GDM1 (cell line): ENCODE data around the gene DDX5.
"Not testable (repeated sequence)": the region's sequence is repeated elsewhere in the genome, so short reads cannot be mapped to it uniquely, and the experiment has no call there.

Experiments
- DNase-seq: peaks from one replicate; lab custom pipeline; 2025; lab: John Stamatoyannopoulos, UW

DDX5 gene

DNA sequence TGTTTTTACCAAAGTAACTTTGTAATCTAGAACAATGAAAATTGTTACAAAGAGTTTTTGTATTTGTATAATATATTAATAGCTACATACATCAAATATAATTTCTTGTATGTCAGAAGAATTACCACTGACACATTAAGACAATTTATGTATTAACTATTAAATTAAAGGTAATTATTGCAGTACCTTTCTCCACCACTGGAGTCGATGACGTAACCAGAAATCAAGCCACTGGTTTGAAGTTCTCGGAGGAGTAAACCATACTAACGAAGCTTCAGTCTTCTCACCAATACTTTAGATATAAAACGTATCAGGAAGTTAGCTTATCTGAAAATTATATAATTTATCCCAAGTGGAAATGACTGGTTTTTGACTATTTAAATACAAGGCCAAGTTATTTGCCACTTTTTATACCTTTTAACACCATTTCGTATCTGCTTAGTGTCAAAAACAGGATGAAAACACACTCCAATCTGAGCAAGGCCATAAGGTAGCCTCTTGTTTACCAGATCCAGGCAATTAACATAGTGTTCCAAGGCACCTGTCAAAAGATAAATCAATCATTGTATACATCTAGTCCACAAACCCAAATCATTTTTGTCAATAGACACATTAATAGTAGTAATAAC lies 13.5 kb downstream of the DDX5 start:
- DNase-seq, result no peak

DNA sequence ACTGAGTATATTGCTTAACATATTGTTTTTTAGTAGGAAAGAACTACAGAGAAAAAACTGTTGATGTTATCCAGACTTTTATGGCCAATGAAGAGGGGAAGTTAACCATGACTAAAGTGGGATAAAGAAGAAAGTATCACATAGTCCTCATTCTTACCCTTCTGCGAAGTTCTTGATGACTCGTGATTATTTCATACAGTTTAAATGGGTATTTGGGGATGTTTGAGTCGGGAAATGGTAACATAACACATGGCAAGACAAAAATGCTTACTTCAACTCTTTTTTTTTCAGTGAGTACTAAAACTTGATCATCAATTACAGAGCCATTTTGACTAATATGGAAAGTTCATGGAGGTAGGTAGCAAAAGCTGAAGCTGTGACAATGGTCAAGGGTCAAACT lies 14.1 kb downstream of the DDX5 start:
- DNase-seq, result no peak

GRCh38 chr17:64491034-64491860 lies 14.8 kb downstream of the DDX5 start:
- DNase-seq, result peak; percentile 30

DNA sequence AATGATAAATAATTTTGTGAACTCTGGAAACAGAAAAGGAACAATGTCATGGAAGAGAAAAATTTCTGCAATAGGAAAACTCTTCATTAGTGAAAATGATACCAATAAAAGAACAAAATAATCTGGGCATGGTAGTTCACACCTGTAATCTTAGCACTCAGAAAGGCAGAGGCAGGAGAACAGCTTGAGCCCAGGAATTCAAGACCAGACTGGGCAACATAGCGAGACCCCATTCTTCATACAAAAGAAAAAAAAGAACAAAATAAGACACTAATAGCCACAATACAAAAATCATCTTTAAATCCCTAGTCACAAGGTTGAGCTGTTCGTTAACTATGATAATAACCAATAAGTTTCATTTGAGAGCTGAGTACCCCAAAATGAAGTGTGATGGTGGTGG lies 17.8 kb downstream of the DDX5 start:
- DNase-seq, result no peak

DNA sequence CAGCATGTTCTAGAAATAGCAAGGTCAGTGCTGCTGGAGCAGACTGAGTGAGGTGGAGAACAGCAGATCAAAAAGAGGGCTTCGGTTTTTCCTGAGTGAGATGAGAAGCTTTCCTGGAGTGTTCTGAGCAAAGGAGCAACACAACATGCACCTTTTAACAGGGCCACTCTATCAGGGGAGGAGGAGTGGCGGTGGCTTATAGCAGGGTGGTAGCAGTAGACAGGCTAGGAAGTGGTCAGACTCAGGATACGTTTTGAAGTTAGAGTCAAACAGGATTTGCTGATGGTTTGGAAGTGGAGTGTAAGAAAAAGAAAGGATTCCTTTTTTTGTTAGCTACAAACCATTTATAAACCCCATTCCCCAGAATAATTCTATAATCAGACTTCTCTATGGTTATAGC lies 21.7 kb downstream of the DDX5 start:
- no peak for DNase-seq

DNA sequence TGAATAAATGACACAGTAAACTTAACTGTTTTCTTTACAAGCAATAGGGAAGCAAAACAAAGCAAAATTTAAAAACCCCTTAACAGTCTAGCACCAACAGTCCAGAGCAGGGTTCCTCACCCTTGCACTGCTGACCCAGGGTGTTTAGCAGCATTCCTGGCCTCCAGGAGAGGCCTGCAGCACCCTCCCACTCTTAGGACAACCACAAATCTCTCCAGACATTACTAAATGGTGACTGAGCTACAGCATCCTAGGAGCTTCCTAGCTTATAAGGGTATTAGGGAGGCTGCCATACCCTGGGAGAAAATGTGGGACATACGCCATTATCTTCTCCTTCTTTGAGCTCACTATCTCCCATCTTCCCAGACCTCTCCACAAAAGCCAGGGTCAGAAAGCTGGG lies 25.1 kb downstream of the DDX5 start:
- no peak for DNase-seq

DNA sequence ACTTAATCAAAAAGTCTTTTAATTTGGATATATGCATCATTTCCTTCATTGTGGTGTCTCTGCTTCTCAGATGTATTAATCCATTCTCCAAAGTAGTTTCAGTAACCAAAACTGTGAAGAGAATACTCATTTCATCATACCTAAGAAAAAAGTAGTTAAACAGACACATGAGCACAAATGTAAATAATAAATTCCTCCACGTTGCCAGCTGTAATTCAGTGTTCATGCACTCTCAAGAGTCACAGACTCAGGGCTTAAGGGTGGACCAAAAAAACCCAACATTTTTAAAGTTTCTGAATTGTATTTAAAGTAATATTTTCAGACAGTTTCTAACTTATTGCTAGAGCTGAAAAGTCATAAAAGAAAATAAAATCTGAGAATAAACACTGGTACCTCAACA lies 28.2 kb downstream of the DDX5 start:
- no peak for DNase-seq

DNA sequence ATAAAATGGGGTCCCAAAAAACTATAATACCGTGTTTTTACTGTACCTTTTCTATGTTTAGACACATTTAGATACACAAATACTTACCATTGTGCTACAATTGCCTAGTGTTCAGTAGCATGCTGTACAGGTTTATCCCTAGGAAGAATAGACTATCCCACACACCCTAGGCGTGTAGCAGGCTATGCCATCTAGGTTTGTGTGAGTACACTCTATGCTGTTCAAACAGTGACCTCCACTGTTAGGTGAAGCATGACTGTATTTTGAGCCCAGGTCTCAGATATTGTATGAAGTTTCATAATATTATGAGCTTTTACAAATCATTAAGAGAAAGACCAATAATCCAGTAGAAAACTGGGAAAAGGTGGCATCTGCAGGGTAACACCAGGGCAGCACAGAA lies 33.5 kb downstream of the DDX5 start:
- DNase-seq, result no peak

- no peak for DNase-seq
Observed at GRCh38 chr17:64471440-64471839, 34.6 kb downstream of the DDX5 start.

- no peak for DNase-seq
Observed at GRCh38 chr17:64470625-64471024, 35.5 kb downstream of the DDX5 start.

DNA sequence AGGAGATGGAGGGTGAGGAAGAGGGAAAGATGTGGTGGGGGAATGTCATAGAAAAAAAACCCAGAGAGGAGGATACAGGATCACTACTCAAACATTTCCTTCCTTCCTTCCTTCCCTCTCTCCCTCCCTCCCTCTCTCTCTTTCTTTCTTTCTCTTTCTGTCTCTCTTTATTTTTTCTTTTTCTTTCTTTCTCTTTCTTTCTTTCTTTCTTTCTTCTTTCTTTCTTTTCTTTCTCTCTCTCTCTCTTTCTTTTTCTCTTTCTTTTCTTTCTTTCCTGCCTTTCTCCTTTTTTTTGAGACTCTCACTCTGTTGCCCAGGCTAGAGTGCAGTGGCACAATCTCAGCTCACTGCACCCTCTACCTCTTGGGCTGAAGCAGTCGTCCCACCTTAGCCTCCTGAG lies 39.3 kb downstream of the DDX5 start:
- DNase-seq, result not testable (repeated sequence)

- DNase-seq, result no peak
Observed at GRCh38 chr17:64466019-64466735, 39.9 kb downstream of the DDX5 start.

- DNase-seq, result no peak
Observed at GRCh38 chr17:64461788-64462187, 44.3 kb downstream of the DDX5 start.

GRCh38 chr17:64460955-64461354 lies 45.1 kb downstream of the DDX5 start:
- DNase-seq, result no peak

GRCh38 chr17:64459818-64460217 lies 46.3 kb downstream of the DDX5 start:
- not testable (repeated sequence) for DNase-seq

DNA sequence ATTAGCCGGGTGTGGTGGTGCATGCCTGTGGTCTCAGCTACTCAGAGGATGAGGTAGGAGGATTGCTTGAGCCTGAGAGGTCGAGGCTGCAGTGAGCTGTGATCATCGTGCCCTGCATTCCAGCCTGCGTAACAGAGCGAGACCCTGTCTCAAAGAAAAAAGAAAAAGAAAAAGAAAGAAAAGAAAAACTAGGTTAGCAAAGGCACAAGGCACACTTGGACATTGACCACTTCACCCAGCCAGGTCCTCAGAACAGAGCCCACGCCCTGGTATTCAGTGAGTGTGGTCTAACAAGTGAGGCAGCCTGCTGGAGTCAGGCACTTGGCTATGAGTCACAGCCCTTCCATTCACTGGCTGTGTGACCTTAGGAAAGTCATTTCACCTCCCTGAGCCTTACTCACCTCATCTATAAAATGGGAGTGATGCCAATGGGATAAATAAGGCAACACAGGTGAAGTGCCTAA lies 46.8 kb downstream of the DDX5 start:
- DNase-seq, result no peak

GRCh38 chr17:64458756-64459155 lies 47.3 kb downstream of the DDX5 start:
- no peak for DNase-seq

DNA sequence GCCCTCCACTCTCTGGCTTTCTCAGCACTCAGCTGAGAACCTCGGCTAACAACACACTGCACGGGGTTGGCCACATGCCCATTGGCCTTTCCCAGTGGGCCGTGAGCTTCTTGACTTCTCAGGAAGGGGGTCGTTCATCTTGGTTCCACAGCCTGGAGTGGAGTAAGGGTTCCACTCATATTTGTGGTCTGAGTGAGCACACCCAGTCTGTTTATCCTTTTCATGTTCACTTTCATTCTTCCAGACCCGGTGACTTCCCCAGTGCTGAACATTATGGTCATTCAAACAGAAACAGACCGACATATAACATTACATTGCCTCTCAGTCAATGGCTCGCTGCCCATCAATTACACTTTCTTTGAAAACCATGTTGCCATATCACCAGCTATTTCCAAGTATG lies 48.9 kb downstream of the DDX5 start:
- no peak for DNase-seq

DNA sequence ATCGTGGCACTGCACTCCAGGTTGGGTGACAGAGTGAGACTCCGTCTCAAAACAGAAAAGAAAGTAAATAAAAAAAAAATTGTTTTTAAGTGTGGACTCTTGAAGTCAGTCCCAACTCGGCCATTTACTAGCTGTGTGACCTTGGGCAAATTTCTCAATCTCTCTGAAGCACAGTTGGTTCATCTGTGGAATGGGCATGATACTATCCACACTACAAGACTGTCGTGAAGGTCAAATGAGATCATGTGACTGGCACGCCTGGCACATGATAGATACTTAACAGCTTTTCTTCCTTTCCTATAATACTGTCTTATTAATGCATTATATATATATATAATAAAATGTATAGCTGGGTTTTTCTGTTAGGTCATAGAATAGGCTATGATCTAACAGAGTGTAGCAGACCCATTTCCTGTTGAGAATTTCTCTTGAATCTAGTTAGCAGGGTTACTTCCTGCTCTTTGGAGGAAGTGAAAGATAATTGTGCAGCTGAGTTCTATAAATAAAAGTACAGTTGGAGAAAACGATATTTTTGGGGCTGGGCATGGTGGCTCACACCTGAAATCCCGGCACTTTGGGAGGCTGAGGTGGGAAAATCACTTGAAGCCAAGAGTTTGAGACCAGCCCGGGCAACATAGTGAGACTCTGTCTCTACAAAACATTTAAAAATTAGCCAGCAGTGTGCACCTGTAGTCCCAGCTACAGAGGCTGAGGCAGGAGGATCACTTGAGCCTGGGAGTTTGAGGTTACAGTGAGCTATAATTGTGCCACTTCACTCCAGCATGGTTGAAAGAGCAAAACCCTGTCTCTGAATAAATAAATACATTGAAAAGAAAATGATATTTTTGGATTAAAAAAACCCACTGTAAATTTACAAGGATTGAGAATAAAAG lies 49.9 kb downstream of the DDX5 start:
- no peak for DNase-seq

GRCh38 chr17:64449545-64449944 lies 56.5 kb downstream of the DDX5 start:
- no peak for DNase-seq

DNA sequence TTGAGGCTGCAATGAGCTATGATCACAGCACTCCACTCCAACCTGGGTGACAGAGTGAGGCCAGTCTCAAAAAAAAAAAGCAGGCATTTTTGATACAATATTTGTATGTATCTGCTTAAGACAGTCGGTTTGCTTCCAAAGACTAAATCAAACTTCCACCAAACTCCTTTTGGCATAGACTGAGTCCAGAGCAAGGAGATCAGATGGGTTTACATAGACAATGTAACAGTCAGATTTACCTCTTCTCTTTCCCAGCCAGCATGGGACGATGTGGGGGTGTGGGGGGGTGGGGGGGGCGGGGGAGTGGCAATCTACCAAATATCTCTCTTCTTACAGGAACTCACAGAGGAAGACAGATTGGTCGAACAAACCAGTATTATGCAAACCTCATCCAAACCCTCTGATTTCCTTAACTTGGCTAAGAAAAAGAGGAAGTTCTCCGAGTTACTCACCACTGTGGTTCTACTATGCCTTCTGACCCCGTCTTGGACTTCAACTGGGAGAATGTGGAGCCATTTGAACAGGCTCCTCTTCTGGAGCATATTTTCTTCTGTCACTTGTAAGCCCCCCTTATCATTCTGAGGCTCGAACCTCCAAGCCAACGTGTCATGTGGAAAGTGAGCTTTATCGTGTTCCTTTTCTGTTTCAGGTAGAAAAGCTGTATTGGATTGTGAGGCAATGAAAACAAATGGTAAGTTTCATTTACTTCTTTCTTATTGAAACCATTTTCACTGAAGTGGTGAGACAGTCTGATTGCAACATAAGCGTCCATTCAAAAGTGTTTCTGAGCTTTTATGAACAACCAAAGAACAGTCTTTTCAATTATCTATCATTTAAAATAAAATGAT lies 57.2 kb downstream of the DDX5 start, which contains the start of gene MILR1:
TSS of gene MILR1 (plus strand) at position 451 of the 848 bp plus-strand sequence. CDS start at position 505, 54 bp downstream.
- DNase-seq, result peak; percentile 92
